GM20431 (cell line): ENCODE data around the gene ACTG2.

ENCODE experiments used
- in situ Hi-C: fragments of 300-500 bp; cut with MseI, MboI; formaldehyde crosslinking; loops from one replicate; pipeline ENCODE4 v1.15.0; 2020; ENCODE audit warnings: low sequenced_read_pairs; ENCODE audit not compliant: unreplicated experiment

Gene ACTG2

DNA sequence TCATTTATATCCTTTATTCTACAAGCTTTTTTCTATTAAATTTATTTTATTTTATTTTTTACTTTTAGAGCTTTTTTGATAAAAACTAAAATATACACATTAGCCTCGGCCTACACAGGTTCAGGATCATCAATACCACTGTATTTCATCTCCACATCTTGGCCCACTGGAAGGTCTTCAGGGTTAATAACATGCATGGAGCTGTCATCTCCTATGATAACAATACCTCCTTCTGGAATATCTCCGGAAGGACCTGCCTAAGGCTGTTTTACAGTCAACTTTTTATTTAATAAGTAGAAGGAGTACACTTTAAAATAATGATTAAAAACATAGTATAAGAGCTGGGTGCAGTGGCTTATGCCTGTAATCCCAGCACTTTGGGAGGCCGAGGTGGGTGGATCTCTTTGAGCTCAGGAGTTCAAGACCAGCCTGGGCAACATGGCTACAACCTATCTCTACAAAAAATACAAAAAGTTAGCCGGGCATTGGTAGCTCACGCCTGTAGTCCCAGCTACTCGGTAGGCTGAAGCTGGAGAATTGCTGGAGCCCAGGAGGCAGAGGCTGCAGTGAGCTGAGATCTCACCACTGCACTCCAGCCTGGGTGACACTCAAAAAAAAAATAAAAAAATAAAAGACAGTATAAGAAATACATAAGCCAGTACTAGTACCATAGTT lies 18.2 kb downstream of the ACTG2 start:
- in situ Hi-C loops = loop anchor here (25.0 kb wide), 1 partner anchor 176 kb away; no protein-coding TSS in a partner anchor

GRCh38 chr2:73911548-73912208 lies 18.9 kb downstream of the ACTG2 start:
- in situ Hi-C loops = loop anchor here (25.0 kb wide), 1 partner anchor 176 kb away; no protein-coding TSS in a partner anchor

- in situ Hi-C loops = loop anchor here (25.0 kb wide), 1 partner anchor 174 kb away; no protein-coding TSS in a partner anchor
These were observed 20.7 kb downstream of the ACTG2 start for GRCh38 chr2:73913414-73914054.

GRCh38 chr2:73914667-73915066 lies 21.9 kb downstream of the ACTG2 start:
- in situ Hi-C loops = loop anchor here (25.0 kb wide), 1 partner anchor 173 kb away; no protein-coding TSS in a partner anchor

DNA sequence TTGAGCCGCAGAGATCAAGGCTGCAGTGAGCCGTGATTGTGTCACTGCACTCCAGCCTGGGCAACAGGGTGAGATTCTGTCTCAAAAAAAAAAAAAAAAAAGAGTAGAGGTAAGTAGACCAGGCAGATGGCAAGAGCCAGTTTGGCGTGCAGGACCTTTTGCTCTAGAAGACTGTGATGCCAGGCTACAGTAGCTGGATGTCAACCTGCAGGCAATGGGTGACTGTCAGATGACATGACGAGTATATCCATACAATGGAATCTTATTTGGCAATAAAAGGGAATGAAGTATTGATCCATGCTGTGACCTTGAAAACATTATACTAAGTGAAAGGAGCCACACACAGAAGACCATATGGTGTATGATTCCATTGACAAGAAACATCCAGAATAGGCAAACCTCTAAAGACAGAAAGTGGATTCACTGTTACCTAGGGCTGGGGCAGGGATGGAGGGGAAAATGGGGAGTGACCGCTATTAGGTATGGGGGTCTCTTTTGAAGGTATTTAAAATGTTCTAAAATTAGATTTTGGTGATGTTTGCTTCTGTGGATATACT lies 22.7 kb downstream of the ACTG2 start:
- in situ Hi-C loops = loop anchor here (25.0 kb wide), 1 partner anchor 172 kb away; no protein-coding TSS in a partner anchor

DNA sequence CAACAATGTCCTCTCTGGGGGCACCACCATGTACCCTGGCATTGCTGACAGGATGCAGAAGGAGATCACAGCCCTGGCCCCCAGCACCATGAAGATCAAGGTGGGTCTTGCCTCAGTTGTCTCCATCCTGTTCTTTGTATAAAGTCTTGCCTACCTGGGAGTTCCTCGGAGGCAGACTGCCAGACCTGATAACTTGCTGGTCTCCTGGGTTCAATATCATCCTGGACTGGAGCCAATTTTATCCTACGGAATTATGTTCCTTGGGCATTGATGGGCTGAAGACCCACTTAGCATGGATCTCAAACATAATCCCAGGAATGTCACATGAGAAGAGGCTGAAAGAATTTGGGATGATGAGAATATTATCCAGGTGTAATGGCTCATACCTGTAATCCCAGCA lies 23.9 kb downstream of the ACTG2 start:
- in situ Hi-C loops = loop anchor here (25.0 kb wide), 1 partner anchor 171 kb away; no protein-coding TSS in a partner anchor

DNA sequence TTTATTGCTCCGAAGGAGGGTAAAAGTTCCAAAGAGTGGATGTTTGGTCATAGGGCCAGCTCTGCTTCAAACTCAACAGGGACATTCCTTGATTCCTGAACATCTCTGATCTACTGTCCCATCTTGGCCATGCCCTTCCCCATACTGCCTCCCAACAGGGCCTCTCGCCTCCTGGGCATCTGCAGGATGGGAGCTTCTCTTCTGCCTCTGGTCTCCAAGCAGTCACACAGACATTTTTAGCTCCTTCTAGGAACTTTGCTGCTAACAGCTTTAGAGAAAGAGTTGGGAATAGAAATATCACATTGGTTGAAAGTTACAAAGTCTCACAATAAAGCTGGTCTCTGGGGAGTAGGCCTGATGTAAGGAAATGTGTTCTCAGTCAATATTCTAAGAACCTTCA lies 24.5 kb downstream of the ACTG2 start:
- in situ Hi-C loops = loop anchor here (25.0 kb wide), 1 partner anchor 170 kb away; no protein-coding TSS in a partner anchor

DNA sequence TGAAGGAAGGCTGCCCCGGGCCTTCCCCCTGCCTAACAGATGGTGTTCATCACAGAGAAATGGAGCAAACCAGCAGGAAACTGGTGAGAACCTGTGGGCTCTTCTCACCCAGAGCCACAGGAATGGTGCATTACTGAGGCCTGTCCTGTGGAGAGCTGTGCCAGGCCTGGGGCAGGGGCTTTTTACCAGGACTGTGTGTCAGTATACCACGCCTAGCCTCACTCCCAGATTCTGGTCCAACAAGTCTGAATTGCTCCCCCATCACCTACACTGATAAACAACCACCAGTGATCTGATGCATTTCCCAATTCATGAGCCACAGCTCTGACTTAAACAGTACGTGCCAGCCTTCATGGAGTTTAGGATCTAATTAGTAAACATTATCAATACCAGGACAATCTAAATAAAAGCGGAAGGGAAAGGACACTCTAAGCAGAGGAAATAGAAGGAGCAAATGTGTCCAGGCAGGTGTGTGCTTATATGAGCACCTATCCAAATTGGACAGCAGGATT lies 24.9 kb downstream of the ACTG2 start:
- in situ Hi-C loops = loop anchor here (25.0 kb wide), 1 partner anchor 170 kb away; no protein-coding TSS in a partner anchor

- in situ Hi-C loops = loop anchor here (25.0 kb wide), 1 partner anchor 168 kb away; no protein-coding TSS in a partner anchor
These were observed 26.0 kb downstream of the ACTG2 start for GRCh38 chr2:73918856-73919255.

DNA sequence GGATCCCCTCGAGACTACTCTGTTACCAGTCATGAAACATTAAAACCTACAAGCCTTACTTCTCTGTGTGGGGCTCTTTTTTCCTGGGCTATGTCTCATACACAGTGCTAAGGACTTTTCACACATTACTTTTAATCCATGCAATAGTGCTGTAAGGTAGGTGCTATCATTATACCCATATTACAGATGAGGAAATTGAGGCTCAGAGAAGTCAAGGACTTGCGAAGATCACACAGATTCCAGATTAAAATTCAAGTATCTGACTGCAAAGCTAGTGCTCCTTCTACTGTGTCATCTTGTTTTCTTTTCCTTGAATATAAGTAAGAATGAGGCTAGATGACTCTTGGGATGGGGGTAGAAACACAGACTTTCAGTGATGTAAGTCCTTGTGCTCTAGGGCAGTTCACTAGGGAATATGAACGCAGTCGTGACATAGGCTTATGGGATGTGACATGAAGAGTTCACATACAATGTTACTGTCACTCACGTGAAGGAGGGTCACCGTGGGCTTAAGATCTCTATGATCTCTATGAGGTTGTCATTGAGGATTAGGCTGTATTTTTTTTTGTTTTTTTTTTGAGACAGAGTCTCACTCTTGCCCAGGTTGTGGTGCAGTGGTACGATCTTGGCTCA lies 26.9 kb downstream of the ACTG2 start:
- in situ Hi-C loops = loop anchor here (25.0 kb wide), 1 partner anchor 168 kb away; no protein-coding TSS in a partner anchor

DNA sequence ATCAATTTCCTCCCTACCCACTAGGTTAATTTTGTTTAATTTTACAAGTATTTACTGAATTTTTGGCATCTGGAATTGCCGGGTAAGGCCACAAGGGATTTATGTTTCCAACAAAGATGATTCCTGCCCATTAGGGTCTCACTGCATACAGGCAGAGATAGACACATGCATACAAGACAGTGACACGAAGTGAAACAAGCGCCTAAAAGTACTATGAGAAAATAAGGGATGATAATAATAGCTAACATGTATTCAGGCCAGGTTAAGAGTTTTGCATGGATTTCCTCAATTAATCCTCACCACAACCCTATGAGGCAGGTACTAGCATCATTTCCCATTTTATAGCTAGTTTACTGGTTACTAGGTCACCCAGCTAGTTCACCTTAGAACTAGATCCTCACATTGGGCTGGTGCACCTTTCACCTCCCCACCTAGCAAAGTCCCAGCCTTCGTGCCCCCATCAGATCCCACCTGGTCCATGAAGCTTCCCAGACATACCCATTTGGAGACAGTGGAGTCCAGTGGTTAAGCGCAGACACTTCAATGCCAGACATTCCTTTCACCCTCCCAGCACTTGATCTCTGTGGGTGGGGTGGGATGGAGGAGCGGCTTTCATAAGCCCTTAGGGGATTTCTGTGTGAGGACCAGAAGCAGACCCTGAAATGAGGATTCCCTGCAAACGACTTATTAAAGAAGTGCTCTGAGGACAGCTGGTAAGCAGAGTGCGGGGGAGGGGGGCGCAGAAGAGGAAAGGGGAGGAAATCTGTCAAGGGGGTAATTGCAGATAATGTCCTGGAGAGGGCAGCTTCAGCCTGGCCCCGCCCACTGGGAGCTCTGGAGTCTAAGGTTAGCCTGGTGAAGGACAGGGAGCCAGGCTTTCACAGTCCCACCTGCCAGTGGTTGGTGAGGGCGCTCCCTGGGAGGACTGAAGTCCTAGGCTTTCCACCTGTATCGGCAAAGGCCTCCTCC lies 28.1 kb downstream of the ACTG2 start:
- in situ Hi-C loops = loop anchor here (25.0 kb wide), 1 partner anchor 166 kb away; no protein-coding TSS in a partner anchor

GRCh38 chr2:73921581-73921980 lies 28.8 kb downstream of the ACTG2 start:
- in situ Hi-C loops = loop anchor here (25.0 kb wide), 1 partner anchor 166 kb away; no protein-coding TSS in a partner anchor

DNA sequence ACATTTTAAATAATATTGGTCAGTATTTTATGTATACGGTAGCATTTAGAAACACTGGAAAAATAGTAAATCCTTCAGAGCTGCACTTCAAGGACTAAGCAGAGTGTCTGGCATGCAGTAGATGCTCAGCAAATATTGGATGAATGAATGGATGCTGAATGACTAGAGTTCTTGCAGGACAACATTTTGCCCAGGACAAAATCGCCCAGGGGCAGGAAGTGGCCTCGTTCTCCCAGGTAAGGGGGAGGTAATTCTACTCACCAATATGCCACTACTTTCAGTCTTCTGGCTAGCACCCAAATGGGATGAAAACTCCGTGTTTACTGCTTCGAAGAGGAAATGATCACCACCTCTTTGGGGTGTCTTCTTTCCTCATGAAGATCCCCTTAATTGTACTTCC lies 29.9 kb downstream of the ACTG2 start:
- in situ Hi-C loops = loop anchor here (25.0 kb wide), 1 partner anchor 165 kb away; no protein-coding TSS in a partner anchor

GRCh38 chr2:73925033-73925704 lies 32.4 kb downstream of the ACTG2 start:
- in situ Hi-C loops = no loop called here

DNA sequence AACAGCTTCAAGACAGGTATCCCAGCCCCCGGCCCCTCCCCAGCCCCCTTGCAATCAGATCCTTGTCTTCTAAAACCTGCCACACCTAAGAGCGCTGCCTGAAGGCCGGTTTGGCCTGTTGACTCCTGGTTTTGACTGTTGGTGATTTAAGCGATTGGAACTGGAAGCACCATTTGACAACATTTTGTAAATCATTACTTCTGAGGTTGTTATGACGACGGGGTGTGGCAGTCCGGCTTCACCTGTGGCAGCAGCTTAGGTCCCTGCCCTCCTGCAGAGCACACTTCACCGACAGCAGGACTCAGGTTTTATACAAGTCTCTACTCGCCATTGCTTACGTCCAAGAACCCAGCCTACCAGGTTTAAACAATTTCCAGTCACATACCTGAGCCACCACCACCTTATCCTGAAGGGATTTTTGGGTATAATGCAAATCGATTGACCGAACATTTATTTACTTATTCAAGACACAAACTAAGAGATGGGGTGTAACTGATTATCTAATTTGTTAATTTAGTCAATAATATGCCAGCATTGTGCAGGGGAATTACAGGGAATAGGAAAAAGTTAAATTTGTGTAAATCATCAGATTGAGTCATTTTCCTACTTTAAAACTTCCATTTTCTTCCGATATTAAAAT lies 33.2 kb downstream of the ACTG2 start:
- in situ Hi-C loops = no loop called here

GRCh38 chr2:73926493-73927327 lies 33.9 kb downstream of the ACTG2 start, which contains the start of gene DGUOK:
Gene DGUOK, plus strand, starts transcription at chr2:73926880. Its CDS starts 31 bp downstream, at chr2:73926911.
- in situ Hi-C loops = no loop called here
